T-helper 2 cell treated with Interferon-gamma antibody and Interleukin-4, amounts not matched to agents 5 μg/mL and 100 μg/mL, for 36 hours (primary cell): ENCODE results near the gene PLXNC1.

Experiments
- DNase-seq: peaks from one replicate; pipeline ENCODE4 v3.0.0; 2021; ENCODE audit warnings: low spot score
- H3K27ac Mint-ChIP-seq: one replicate; pipeline ENCODE4 v1.8.0; 2021; ENCODE audit warnings: mild to moderate bottlenecking, mixed read lengths
- H3K27me3 Mint-ChIP-seq: one replicate; pipeline ENCODE4 v1.8.0; 2021; ENCODE audit warnings: low read depth, mixed read lengths
- H3K36me3 Mint-ChIP-seq: one replicate; pipeline ENCODE4 v1.8.0; 2021; ENCODE audit warnings: low read depth, mixed read lengths
- H3K4me1 Mint-ChIP-seq: one replicate; pipeline ENCODE4 v1.8.0; 2021; ENCODE audit warnings: low read depth, mixed read lengths
- H3K4me3 Mint-ChIP-seq: one replicate; pipeline ENCODE4 v1.8.0; 2022; ENCODE audit warnings: mild to moderate bottlenecking, moderate library complexity, mixed read lengths
- H3K9me3 Mint-ChIP-seq: one replicate; pipeline ENCODE4 v1.8.0; 2021; ENCODE audit warnings: mixed read lengths

The PLXNC1 gene

DNA sequence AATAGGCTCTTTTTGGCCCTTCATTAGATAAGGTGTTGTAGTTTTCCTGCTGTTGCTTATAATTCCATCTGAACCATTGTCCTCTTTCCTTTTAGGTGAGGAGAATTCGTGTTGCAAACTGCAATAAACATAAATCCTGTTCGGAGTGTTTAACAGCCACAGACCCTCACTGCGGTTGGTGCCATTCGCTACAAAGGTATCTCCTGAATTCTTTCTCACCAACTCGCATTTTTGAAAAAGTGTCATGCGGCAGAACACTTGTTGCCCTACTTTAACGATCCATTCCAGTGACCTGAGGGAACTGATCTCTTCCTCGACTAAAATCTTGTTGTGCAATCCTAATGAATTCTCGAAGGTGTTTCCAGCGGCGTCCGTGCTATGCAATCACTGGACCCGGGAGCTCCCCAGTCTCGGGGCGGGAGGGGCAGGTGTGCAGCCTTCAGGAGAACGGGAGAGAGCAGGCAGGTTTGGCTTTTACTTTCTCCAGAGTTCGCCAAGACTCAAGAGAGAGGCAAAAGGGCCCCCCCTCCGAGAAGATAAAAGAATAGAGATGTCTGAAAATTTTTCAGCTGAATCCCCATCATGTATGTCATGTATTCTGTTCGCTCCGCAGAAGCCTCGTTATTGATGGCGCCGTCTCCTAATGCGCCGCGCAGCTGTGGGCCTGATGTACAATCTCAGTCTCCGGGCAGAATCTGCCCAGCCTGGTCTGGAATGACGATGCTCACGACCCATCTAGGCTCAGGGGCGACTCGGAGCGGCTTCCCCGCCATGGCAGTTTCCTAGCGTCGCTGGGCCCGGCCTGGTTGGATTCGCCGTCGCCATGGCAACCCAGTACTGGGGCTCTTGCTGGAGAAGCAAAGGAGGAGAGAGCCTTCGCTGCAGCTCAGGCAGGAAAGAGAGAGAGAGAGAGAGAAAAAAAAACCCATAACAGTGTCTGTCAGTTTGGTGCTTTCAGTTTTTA is 38.2 kb downstream of the PLXNC1 start:
- Mint-ChIP-seq H3K36me3 (peaks cover 19% of the 10 kb centered on the region), H3K9me3 (peaks cover 6% of the 10 kb centered on the region), H3K4me1 (peaks cover 6% of the 10 kb centered on the region), H3K27ac (no peak overlapping the region), H3K27me3 (no peaks in the 10 kb centered on the region), H3K4me3 (no peak overlapping the region)
- no peak for DNase-seq

DNA sequence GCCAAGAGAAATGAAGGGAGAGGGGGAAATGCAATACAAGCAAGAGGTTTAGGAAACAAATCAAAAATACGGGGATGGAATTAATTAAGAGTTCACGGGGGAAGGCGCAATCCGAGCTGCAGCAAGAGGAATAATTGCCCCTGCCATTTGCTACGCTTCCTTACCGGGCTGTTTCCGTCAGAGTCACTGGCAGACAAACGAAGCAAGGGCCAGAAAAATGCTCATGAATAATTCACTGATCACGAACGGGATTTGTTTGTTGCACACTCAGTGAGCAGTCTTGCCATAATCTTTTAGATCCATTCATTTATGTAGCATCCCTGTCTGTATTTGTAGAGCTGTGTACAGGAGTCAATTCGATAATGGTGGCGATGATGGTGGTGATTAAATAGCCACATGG is 39.0 kb downstream of the PLXNC1 start:
- DNase-seq = no peak
- H3K27ac Mint-ChIP-seq = no peak overlapping the region
- H3K27me3 Mint-ChIP-seq = no peaks in the 10 kb centered on the region
- H3K4me1 Mint-ChIP-seq = peaks cover 6% of the 10 kb centered on the region
- peaks cover 8% of the 10 kb centered on the region for H3K9me3 Mint-ChIP-seq
- H3K4me3 Mint-ChIP-seq = no peak overlapping the region
- peaks cover 23% of the 10 kb centered on the region for H3K36me3 Mint-ChIP-seq

DNA sequence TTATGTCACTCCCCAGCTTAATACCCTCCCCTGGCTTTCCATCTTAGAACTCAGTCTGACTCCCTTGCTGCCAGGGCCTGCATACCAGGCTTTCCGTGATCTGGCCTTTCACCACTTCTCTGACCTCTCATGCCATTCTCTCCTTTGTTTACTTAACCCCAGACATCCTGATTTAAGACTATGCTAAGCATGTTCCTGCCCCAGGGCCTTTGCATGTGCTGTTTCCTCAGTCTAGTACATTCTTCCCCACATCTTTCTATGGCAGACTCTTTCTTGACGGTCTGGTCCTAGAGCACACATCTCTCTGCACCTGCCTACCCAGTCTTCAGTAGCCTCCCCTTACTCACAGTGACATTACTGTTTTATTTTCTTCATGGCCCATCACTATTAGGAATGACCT is 42.2 kb downstream of the PLXNC1 start:
- no peak overlapping the region for H3K27ac Mint-ChIP-seq
- peaks cover 19% of the 10 kb centered on the region for H3K9me3 Mint-ChIP-seq
- no peak for DNase-seq
- no peaks in the 10 kb centered on the region for H3K27me3 Mint-ChIP-seq
- H3K4me1 Mint-ChIP-seq = peaks cover 4% of the 10 kb centered on the region
- H3K4me3 Mint-ChIP-seq = no peak overlapping the region
- H3K36me3 Mint-ChIP-seq = peaks cover 39% of the 10 kb centered on the region

DNA sequence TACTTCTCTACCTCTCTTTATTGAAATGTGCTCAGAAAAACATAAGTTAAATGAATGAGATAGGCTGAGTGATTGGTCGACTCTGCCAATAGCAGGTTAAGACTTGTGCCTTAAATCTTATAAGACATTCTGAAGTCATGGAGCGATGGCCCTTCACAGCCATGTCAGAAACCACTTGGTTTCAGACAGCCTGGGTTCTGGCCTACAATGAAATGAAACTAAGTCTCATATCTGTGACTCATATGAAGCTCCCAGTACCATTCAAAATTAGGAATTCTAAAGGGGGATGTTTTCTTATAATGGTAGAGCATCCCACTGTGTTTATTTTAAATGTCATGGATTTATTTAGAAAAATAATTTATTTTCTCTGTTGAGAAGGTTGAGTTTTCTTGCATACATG is 42.6 kb downstream of the PLXNC1 start:
- Mint-ChIP-seq H3K4me1 (peaks cover 4% of the 10 kb centered on the region), H3K27ac (no peak overlapping the region), H3K27me3 (no peaks in the 10 kb centered on the region), H3K4me3 (no peak overlapping the region), H3K9me3 (peaks cover 19% of the 10 kb centered on the region), H3K36me3 (peaks cover 39% of the 10 kb centered on the region)
- DNase-seq = no peak

DNA sequence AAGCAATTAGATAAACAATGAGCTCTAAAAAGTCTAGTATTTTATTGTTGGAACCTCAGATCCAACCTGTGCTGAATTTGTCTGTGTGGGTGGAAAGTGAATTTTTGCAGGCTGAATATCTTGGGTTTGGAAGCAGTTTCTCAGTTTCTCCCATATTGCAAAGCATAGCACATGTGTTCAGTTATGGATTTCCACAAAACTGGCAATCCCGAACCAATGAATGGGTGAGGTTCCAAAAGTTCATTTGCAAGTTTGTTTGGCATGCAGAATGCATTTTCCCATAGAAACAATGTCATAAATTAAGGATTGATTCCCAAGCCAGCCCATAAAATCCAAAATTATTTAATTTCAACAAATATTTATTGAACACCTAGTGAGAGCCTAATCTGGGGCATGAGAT is 43.4 kb downstream of the PLXNC1 start:
- Mint-ChIP-seq H3K4me1 (peaks cover 4% of the 10 kb centered on the region), H3K9me3 (peaks cover 19% of the 10 kb centered on the region), H3K27me3 (no peaks in the 10 kb centered on the region), H3K27ac (no peak overlapping the region), H3K4me3 (no peak overlapping the region), H3K36me3 (peaks cover 43% of the 10 kb centered on the region)
- DNase-seq = no peak

DNA sequence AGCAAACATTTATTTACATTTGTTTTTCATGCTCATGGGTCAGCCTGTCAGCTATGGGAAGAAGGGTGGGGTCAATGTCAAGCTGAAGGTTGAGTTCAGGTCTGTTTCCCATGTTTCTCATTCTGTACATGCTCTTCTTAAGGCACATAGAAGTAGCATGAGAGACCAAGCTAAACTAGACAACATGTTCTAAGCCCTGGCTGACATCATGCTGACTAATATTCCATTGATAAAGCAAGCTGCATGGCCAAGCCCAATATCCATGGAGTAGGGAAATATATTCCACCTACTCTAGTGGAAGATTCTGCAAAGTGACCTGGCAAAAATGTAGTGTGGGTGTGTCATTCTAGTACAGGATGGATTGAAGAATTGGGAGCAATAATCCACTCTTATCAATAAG is 44.1 kb downstream of the PLXNC1 start:
- H3K27me3 Mint-ChIP-seq = no peaks in the 10 kb centered on the region
- no peak overlapping the region for H3K27ac Mint-ChIP-seq
- H3K9me3 Mint-ChIP-seq = peaks cover 19% of the 10 kb centered on the region
- peaks cover 4% of the 10 kb centered on the region for H3K4me1 Mint-ChIP-seq
- H3K4me3 Mint-ChIP-seq = no peak overlapping the region
- peaks cover 43% of the 10 kb centered on the region for H3K36me3 Mint-ChIP-seq
- DNase-seq = no peak

DNA sequence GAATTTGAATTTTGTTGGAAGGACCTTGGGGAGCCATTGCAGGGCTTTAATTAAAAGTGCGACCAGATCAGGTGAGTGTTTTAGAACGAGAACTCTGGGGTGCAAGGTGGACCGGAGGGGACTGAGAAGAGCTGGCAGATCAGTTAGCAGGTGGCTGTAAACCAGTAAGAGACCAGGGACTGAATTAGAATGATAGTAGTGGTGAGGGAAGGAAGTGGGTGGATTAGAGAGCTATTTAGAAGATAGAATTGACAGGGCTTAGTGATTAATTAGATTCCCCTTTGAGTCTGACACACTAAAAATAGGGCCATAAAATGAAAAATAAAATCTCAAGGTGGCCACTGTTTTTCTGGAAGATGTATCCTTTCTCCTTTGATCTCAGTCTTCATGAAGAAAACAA is 44.8 kb downstream of the PLXNC1 start:
- H3K36me3 Mint-ChIP-seq = peaks cover 48% of the 10 kb centered on the region

DNA sequence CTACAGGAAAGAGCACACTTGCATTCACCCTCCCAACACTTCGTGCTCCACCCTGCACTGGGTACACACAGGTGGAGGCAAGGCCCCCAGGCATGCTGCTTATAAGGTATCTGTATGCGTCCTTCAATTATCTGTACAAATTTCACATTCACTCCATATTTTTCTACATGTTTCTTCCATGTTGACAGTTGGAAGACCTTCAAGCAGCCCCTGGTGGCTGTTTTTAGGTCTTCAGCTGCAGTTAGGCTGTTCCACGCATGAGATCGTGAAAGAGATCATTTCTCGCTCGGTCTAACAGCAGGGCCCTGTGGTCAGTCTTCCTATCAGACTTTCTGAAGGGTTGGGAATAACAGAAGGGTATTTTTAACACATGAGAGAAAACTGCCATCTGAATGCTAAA is 47.1 kb downstream of the PLXNC1 start:
- DNase-seq = no peak
- H3K27ac Mint-ChIP-seq = no peak overlapping the region
- H3K4me3 Mint-ChIP-seq = no peak overlapping the region
- peaks cover 51% of the 10 kb centered on the region for H3K36me3 Mint-ChIP-seq
- H3K9me3 Mint-ChIP-seq = peaks cover 19% of the 10 kb centered on the region
- H3K27me3 Mint-ChIP-seq = no peaks in the 10 kb centered on the region
- H3K4me1 Mint-ChIP-seq = peaks cover 4% of the 10 kb centered on the region

More for the DNA sequence above, 44.8 kb downstream of the PLXNC1 start:
- Mint-ChIP-seq H3K4me1 (peaks cover 4% of the 10 kb centered on the region), H3K27me3 (no peaks in the 10 kb centered on the region), H3K27ac (no peak overlapping the region), H3K4me3 (no peak overlapping the region), H3K9me3 (peaks cover 19% of the 10 kb centered on the region)
- no peak for DNase-seq

DNA sequence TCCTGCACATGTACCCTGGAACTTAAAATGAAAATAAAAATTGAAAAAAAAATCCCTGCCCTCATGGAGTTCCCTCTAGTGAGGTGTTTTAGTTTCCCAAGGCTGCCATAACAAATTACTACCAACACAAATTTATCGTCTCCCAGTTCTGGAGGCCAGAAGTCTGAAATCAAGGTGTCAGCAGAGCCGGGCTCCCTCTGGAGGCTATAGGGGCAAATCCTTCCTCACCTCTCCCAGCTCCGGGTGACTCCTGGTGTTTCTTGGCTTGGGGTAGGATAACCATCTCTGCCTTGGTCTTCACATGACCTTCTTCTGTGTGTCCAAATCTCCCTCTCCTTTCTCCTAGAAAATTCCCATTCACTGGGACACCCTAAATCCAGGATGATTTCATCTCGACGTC is 50.1 kb downstream of the PLXNC1 start:
- DNase-seq = no peak
- H3K4me3 Mint-ChIP-seq = no peak overlapping the region
- H3K36me3 Mint-ChIP-seq = peaks cover 42% of the 10 kb centered on the region
- no peak overlapping the region for H3K27ac Mint-ChIP-seq
- H3K9me3 Mint-ChIP-seq = peaks cover 1% of the 10 kb centered on the region
- peaks cover 11% of the 10 kb centered on the region for H3K4me1 Mint-ChIP-seq
- H3K27me3 Mint-ChIP-seq = no peaks in the 10 kb centered on the region

DNA sequence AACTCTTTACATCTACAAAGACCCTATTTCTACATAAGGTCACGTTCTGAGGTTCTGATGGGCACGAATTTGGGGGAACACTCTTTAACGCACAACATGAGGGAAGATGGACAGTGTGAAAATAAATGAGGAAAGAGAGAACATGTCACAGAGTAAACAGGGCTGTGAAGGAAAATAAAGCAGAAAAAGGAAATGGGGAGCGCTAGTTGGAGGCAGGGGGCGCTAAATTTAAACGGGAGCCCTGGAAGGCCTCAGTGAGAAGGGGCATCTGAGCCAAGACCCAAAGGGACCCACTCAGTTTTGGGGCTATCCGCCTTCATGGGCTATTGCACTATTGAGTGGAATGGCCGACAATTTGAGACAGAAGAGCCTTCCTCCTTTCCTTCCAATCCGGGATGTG is 50.5 kb downstream of the PLXNC1 start:
- Mint-ChIP-seq H3K27me3 (no peaks in the 10 kb centered on the region), H3K9me3 (no peaks in the 10 kb centered on the region), H3K36me3 (peaks cover 38% of the 10 kb centered on the region), H3K4me1 (peaks cover 12% of the 10 kb centered on the region), H3K4me3 (no peak overlapping the region), H3K27ac (no peak overlapping the region)
- no peak for DNase-seq

DNA sequence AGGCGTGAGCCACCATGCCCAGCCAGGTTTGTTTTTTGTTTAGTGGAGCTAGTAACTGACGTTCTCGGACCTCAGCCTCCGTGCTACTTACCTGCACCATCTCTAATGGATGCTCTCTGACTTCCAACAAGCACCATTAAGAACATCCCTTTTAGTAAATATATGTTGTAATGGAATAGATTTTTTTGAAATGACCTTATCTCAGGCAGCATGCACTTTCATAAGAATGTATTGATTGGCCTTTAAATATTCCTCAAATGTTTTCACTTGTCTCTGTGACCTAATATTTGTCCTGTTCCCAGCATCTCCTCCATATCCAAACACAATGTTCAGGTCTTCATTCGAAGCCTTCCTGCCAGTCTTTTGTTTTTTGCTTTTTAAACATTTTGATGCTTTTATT is 51.7 kb downstream of the PLXNC1 start:
- peaks cover 22% of the 10 kb centered on the region for H3K4me1 Mint-ChIP-seq
- no peaks in the 10 kb centered on the region for H3K9me3 Mint-ChIP-seq

DNA sequence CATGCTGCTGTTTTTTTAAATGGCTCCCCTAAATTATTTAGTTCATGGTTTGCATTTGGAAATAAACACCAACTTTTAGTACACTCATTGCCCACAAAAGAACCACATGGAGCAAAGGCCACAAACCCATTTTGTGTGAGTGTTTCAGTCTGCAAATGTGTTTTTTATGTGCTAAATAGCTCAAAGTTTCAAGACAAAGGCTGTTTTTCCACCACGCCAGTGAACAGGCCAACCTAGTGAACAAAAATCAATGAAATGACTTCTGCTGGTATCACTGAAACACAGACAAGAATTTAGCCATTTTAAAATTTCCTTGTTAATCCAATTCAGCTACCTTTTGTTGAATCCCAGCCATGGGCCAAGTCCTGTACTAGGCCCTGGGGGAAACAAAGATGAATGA is 52.3 kb downstream of the PLXNC1 start:
- Mint-ChIP-seq H3K9me3 (no peaks in the 10 kb centered on the region), H3K4me3 (no peak overlapping the region), H3K4me1 (peaks cover 27% of the 10 kb centered on the region), H3K27me3 (no peaks in the 10 kb centered on the region), H3K27ac (no peak overlapping the region), H3K36me3 (peaks cover 30% of the 10 kb centered on the region)
- DNase-seq = no peak

More for the DNA sequence above, 51.7 kb downstream of the PLXNC1 start:
- peaks cover 30% of the 10 kb centered on the region for H3K36me3 Mint-ChIP-seq
- H3K27me3 Mint-ChIP-seq = no peaks in the 10 kb centered on the region
- DNase-seq = no peak
- no peak overlapping the region for H3K27ac Mint-ChIP-seq
- no peak overlapping the region for H3K4me3 Mint-ChIP-seq

DNA sequence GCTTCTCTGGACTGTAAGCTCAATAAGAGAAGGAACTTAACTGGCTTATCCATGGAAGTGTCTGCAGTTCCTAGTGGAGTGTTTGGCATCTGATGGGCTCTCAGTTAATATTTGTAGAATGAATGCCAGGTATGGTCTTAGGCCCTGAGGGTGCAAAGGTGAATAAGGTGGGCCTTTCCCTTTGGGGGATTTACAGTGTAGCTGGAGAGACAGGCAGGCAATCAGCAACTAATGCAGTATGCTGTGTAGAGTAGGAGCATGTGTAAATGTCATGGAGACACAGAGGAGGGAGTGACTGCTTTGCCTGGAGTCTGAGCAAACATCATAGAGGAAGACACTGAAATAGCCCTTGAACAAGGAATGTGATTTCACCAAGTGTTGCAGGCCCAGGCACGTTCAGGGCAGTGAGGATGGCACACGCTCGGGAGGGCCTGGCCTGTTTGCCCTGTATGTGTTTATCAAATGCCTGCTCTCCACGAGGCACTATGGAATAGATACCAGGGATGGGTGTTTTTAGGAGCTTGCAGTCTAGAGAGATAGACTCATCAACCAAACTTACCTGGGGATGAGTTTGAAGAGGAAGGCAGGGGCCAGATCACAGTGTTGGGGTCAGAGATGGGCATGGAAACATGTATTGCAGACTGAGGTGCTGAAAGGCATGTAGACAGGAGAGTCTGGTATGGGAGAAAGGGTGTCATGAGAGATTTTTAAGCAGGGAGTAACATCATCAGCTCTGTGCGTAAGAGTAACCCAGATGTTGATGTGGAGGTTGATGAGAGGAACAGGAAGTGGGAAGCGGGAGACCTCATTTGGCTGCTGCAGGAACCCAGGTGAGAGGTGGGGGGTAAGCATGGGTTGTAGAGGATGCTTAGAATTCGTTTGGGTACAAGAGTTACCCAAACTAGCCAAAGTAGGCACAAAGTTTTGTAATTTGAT is 54.1 kb downstream of the PLXNC1 start:
- peaks cover 25% of the 10 kb centered on the region for H3K36me3 Mint-ChIP-seq
- DNase-seq = no peak
- H3K27me3 Mint-ChIP-seq = no peaks in the 10 kb centered on the region
- peaks cover 44% of the 10 kb centered on the region for H3K4me1 Mint-ChIP-seq
- peak overlapping the region; percentile 17 for H3K27ac Mint-ChIP-seq
- H3K4me3 Mint-ChIP-seq = peak overlapping the region; percentile 17
- no peaks in the 10 kb centered on the region for H3K9me3 Mint-ChIP-seq

DNA sequence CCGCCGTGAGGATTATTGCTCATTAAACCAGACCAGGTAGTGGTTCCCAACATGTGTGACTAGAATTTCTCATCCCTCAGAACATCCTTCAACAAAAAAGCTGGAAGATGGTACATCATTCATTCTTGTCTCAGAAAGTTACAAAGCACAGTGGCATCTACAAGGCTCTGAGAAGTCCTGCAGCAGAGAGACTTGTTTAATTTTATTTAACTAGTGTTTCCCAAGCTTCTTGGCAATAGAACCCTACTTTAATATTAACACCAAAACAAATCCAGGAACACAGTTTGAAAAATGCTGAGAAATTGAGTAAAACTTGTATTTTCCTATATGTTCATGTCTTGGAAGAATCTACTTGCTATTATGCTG is 54.8 kb downstream of the PLXNC1 start:
- Mint-ChIP-seq H3K9me3 (no peaks in the 10 kb centered on the region), H3K36me3 (peaks cover 19% of the 10 kb centered on the region), H3K4me1 (peaks cover 50% of the 10 kb centered on the region), H3K27ac (peak overlapping the region; percentile 10), H3K27me3 (no peaks in the 10 kb centered on the region), H3K4me3 (peak overlapping the region; percentile 17)
- DNase-seq = no peak
